GM19043 (cell line): ENCODE measurements around the gene PLA2G2C.
"Not testable (repeated sequence)": the region's sequence is repeated elsewhere in the genome, so short reads cannot be mapped to it uniquely, and the experiment has no call there.

Experiments
- ATAC-seq: cut with Tn5 transposase; IDR thresholded peaks from one replicate; pipeline ENCODE4 v1.9.1; 2021; ENCODE audit warnings: low read depth; ENCODE audit not compliant: unreplicated experiment

Gene PLA2G2C, protein sequence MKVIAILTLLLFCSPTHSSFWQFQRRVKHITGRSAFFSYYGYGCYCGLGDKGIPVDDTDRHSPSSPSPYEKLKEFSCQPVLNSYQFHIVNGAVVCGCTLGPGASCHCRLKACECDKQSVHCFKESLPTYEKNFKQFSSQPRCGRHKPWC

DNA sequence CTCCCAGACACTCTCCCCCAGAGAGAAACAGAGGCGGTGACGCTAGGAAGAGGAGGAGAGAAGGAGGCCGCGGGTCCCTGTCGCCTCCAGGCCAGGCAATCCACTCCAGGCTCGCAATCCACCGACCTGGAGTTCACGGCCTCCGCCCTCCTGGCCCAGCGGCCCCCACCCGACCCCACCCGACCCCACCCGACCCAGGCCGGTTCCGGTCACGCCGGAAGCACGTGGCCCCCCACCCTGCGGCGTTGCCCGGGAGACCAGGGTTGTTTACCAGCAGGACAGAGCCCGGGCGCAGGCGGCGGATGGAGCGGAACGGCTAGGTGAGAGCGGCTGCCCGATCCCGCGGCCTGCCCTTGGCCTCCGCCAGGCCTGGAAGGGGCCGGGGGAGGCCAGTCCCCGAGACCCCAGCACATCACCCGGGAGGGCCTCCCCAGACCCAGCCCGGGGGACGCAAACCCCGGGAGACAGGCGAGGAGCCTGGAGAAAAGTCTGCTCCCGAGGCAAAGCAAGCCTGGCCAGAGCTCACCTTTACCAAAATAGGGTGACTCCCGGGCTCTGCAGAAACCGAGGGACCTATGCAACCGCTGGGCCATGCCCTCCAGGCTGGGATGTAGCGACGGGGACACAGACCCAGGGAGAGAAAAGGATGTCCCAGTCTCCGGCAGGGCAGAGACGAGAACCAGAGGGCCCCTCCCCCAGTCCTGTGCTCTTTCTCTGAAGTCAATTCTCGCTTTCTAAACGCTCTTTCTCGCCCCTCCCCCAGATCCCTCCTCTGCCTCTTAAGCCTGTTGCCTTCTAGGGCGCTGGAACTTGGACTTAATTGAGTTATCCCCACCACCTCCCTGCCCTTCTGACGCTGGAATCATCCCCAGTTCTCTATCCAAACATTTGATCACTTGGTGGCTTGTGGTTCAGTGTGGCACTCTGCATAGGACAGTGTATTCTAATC is at the start of gene PLA2G2C, which contains the start of gene UBXN10:
PLA2G2C (minus strand) TSS at position 685 of the 949 bp plus-strand sequence. CDS start 9,155 bp downstream, outside the sequence.
UBXN10 (plus strand) TSS at position 263 of the 949 bp plus-strand sequence. CDS start 4,466 bp downstream, outside the sequence.
- ATAC-seq = no peak

DNA sequence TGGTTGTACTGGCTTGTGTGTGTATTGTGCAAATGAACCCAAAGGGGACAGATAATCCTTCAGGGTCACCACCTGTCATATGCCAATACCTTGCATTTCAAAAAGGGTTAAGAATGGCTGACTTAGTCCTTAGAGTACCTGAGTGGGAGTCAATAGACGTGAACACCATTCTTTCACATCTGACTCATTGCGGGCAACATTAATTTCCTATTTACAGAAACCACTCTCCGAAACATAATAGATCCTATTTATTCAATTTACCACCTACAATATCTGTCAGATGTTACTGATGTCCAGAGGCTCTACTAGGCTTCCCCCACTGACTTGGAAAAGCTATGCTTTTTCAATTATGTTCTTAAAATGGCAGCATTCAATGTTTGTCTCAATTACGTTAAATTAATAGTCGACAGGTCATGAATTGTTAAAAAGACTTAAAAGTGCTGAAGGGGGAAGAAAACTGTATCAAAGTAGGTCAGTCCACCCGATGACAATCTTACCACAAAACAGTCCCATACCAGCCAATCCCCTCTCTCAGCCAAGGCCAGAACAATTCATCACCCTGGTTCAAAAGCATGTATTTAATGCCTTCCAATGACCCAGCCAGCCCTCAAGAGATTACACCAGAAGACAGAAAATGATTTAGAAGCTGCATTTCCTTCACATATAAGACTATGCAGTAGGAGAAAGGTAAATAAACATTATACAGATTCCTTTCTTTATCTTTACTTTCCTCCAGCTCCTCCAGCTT is 48.6 kb upstream of the PLA2G2C start:
- no peak for ATAC-seq

DNA sequence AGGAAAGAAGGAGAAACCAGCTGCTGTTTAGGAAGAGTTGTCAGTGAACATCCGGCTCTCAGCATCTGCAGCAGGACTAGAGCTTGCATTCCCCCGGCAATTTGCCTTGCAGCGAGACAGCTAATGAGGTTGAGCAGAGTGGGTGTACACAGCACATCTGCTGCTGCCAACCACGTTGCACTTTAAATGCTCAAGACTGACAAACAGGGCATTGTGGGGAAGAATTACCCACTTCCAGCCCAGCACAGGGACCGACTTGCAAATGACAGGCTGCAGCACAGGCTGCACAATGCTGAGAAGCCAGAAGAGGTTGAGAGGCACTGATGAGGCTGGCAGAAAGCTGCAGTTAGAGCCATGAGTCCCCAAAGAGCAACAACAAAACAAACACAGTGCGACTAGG is 47.5 kb upstream of the PLA2G2C start:
- ATAC-seq = no peak

DNA sequence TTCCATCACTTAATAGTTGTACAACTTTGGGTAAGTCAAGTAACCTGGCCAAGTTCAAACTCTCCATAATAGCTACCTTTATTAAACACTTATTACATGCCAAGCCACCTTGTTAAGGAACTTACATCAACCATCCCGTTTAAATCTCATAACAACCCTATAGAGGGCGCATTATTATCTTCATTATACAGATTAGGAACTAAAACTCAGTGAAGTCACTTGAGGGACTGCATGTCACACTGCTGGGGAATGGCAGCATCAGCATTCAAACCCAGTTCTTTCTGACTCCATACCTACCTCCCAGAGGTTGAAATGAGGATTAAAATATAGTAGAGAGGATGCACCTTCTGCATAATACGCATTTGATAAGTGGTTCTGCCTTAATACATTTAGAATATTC is 47.1 kb upstream of the PLA2G2C start:
- no peak for ATAC-seq

DNA sequence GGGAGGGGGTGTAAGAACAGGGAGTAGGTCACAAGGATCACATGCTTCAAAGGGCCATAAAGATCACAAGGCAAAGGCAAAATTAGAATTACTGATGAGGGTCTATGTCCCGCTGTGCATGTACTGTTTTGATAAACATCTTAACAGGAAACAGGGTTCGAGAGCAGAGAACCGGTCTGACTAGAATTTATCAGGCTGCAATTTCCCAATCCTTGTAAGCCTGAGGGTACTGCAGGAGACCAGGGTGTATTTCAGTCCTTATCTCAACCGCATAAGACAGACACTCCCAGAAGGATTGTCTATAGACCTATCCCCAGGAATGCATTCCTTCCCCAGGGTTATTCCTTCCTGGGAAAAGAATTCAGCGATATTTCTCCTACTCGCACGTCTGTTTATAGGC is 46.2 kb upstream of the PLA2G2C start:
- ATAC-seq = not testable (repeated sequence)

DNA sequence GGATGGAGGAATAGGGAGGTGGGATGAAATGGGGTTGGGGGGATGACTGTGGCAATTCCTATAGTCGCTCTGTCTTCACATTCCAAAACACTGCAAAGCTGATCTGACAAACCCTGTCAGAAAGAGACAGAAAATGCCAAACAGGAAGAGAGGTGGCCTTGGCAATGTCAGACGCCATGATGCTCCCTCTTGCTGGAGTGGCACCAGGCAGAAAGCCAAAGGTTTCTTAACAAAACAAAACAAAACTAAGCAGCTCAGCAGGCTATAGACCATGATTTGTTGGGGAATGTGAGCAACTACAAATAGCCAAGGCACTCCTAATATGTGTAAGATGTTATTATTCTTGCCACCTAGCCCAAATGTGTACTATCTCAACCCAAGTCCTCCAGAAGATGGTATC is 42.9 kb upstream of the PLA2G2C start:
- no peak for ATAC-seq

DNA sequence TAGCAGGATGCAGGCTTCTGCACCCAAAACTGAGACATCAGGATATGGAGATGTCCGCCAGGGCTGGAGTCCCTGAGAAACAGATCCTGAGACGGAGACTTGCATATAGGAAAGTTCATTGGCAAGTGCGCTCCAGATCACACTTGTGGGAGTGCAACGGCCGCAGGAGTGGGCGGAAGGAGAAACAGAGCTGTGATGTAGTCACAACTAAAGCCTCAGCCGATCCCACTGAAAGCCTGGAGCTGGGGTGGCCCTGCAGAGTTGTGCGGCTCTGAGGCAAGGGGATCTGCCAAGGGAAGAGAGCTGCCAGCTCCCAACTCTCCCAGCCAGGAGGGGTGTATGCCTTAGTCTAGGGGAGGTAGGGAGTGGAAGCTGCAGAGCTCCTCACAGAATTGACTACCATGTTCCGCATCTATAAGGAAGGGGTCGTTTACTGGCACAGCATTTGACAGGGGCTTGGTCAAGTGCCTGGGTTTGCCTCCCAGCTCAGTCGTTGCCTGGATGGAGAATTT is 42.1 kb upstream of the PLA2G2C start:
- no peak for ATAC-seq

DNA sequence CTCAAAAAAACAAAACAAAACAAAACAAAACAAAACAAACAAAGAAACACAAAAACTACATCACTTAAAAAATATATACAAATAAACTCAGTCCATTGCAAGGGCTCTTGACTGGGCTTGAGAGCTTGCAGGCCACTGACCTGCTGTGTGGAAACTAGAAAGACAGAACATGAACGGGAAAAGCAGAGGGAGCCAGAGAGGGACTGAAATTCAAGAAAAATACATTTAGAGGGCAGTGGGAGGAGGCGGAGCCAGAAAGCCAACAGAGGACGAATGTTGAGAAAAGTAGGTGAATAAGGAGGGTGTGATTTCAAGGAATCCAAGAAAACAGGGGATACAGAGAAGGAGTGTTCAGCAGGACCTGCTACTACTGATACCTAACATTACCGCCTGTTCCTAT is 41.4 kb upstream of the PLA2G2C start:
- no peak for ATAC-seq

DNA sequence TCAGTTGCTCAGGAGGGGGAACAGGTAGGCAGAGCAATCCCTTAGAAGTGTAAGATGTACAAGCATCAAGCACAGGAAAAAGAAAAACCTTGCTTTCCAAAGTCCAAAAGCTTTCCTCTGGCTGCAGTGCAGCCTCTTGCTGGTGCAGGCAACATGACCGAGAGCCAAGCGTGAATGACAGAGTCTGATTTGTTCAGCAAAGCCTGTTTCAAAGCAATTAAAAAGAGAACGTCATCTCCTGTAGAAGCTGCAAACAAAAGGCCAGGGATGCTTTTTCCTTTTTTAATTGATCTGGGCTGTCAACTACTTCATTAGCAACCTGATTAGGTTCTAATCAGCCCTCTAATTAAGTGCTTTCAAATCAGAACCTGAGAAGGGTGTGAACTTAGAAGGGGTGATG is 38.2 kb upstream of the PLA2G2C start:
- ATAC-seq = no peak

DNA sequence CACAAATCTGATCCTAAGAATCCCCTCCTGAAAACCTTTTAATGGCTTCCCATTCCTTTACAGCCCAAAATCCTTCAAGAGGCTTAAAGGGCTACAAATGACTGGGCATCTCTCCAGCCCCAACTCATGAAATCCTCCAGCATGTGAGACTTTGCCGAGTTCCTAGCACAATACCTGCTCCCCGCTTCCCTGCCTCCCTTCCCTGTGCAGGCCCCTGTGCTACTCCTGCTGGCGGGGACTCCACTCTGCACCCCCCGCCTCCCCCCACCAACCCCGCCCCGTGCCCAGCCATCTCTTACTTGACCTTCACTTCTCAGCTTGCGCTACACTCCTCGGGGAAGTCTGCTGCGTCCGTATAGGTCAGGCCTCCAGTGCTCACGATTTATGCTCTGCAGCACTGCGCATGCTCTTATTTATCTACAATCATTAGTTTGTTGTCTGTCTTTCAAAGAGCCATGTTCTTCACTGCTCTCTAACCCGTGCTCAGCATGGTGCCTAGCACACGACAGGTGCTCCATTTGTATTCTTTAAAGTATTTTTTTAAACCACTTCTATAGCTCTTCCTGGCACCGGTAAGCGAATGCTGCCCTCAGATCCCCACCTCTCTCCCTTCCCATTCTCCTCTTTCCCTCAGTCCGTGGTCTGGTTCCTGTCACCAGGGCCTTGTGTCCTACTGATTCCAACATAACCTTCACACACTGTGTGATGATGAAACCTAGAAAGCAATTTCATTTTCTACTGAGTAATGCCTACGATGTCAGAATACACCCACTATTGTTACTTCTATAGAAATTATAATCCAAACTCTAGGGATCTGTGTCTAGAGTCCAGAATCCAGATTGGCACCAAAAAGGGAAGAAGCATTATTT is 37.5 kb upstream of the PLA2G2C start:
- no peak for ATAC-seq

DNA sequence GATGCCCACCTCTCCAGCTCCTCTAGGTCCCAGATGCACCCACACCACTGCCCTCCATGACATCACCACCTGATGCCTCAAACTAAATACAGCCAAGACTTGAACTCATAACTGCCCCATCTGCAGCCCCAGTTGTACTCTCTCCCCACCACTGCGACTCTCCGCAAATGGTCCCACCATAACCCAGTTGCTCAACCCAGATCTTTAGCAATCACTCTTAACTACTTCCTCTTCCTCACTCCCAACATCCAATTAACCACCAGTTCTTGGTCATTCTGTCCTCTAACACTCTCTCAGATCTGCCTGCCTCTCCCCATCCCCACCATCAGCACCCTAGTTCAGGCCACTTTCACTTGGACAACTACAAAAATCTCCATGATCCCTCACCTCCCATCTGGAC is 36.8 kb upstream of the PLA2G2C start:
- no peak for ATAC-seq

DNA sequence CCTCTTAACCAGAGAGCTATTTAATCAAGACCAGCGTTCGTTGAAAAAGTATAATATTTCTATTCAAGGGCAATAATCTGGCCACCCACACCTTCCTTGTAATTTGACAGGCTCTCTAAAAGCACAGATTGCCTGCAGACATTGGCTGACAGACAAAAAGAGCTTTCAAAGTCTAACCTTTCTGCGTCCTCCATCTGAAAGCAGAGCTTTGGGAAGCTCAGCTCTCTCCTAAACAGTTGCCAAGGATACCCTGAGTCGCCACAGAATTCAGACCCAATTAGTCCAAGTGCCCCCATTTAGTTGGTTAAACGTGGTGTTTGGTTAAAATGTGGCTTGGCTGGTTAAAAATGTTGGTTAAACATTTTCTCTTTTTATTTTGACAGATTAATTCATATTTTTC is 33.7 kb upstream of the PLA2G2C start:
- ATAC-seq = no peak

DNA sequence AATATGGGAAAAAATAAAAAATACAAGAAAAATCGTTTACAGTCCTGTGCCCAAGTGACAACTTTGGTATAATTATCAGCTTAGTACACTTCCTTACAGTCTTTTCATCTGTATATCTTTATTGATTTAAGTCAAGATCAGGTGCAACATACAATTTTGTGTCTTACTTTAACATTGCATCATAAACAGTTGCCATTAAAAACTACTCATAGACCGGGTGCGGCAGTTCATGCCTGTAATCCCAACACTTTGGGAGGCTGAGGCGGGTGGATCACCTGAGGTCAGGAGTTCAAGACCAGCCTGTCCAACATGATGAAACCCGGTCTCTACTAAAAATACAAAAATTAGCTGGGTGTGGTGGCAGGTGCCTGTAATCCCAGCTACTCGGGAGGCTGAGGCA is 32.7 kb upstream of the PLA2G2C start:
- ATAC-seq = not testable (repeated sequence)

DNA sequence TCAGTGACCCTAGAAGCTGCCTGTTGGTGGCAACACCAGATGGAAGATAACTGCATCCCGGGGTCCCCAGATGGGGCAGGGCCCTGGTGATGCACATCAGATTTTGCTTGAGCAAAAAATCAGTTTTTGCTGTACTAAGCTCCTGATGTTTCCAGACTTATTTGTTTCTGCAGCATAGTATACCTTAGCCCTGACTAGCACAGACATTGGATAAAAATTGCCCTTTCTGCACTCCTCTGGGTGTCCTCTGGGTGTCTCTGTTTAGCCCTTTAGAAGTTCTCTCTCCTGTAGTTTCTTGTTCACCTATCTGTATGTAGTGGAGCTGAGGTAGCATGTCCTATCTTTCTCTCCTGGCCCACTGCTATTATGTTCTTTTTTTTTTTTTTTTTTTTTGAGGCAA is 30.3 kb upstream of the PLA2G2C start:
- no peak for ATAC-seq

DNA sequence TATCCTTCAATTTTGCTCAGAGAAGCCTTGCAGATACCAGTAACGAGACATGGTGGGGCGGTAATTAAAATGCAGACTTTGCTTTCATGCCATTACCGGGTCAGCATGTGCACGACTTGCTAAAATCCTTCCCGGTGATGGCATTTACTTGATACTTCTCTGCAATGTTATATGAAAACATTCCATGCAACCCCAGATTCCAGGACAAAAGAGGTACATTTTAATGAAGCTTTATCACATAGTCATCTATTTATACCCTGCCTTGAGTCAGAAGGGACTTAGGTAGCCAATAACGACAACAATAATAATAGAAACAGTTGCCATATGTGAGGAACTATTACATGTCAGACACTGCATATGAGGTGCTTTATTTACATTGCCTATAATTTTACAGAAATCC is 29.4 kb upstream of the PLA2G2C start:
- no peak for ATAC-seq

DNA sequence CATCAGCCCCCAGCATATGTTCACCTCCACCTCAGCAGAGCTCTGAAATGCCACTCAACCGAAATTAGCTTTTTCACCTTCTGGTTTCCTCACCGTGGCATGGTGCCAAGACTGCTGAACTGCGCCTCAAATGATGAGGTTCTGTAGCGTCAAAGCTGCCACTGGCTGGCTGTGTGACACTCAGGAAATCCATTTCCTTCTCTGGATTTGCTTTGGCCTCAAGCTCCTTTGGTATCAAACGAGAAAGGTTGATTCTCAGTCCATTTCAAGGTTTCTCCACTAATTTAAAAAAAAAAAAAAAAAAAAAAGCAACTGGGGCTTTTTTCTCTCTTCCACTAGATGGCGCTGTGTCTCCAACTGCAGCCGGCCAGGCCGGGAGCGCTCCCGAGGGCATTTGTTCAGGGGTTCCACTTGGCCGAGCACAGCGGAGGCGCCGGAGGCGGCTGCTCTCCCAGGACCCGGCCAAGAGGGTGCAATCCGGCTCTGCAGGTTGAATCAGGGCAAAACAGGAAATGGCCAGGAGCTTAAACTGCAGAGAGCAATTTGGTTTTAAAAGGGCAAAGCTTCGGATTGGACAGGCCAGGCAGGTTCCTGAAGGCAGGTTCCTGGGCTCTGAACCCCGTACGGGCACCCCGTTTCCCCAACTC is 26.5 kb upstream of the PLA2G2C start:
- no peak for ATAC-seq

DNA sequence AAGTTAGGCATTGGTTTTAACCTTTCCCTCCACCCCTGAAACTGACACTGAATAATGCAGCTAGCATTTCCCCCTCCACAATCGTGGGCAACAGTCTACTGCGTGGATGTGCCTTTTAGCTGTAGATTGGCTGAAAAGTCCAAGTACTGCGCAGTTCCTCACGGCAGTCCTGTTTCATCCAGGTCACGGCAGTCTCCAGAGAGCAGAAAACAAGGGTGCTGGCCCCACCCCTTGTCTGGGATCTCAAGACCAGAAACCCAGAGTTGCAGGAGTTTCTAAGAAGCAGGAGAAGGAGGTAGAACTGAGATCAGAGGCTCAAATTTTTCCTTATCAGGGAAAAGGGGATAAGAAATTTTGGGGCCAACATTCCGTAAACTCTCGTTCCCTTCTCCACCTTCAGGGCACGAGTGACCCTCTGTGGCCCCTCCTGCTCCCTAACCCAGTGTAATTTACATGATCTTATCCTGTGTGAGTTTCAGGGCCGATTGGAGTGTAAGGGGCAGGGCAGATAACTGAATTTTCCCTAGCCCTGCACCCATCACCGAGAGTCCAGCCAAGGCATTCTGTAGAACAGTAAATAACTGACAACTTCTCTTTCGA is 25.9 kb upstream of the PLA2G2C start:
- no peak for ATAC-seq

DNA sequence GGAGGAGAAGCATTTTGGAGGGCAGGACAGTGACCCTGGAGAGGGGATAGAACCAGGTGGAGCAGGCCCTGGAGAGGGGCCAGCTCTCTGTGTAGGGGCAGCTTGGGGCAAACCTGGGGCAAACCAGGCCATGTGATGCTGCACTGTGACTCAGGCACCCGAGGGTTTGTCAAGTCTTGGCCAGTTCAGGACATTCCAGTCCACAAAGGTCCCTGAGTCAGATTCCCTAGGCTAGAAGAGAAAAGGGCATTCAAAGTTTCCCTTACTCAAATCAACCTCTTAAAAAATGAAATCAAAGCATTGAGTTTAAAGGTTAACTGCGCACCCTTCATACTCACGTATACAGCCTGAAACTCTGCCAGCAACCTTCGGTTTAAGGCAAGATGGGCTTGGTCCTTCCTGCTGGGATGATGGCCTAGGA is 25.2 kb upstream of the PLA2G2C start:
- ATAC-seq = no peak
